ENCODE results near the gene FMO2.
"Not testable (repeated sequence)": the region's sequence is repeated elsewhere in the genome, so short reads cannot be mapped to it uniquely, and the experiment has no call there.

The FMO2 gene

DNA sequence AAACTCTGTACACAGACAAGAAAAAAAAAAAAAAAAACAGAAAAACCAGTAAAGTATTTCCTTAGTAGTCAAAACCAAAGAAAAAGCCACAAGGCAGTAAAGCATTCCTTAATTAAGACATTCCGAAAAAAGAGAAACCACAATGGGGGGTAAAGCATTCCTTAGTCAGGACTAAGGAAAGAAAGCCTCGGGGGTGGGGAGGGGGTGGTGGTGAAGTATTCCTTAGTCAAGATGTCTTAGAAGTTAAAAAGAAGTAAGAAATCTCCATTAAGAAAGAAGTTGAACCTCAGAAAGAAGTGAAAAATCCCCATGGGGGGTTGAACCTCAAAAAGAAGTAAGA, 35.0 kb downstream of the FMO2 start:
- no peak for DNase-seq

DNA sequence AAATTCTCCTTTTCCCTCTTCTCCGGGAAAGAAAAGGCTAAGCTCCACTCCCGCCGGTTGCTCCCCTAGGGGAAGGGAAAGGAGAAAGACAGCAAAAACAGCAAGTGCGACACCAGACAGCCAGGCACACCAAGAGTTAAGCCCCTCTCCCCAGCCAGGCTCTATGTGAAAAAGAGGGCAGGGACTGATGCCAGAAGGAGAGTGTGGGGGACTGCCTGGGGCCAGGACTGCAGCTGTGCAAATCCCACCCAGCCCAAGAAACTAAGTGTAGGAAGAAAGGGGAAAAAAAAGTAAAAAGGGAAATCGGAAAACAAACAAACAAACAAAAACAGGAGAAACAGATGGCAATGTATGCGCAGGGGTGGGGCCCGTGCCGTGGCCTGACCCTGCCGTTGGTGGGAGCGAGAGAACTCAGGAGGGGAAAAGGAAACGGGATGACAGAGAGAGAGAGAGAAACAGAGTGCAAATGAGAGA, 35.5 kb downstream of the FMO2 start:
- no peak for DNase-seq

DNA sequence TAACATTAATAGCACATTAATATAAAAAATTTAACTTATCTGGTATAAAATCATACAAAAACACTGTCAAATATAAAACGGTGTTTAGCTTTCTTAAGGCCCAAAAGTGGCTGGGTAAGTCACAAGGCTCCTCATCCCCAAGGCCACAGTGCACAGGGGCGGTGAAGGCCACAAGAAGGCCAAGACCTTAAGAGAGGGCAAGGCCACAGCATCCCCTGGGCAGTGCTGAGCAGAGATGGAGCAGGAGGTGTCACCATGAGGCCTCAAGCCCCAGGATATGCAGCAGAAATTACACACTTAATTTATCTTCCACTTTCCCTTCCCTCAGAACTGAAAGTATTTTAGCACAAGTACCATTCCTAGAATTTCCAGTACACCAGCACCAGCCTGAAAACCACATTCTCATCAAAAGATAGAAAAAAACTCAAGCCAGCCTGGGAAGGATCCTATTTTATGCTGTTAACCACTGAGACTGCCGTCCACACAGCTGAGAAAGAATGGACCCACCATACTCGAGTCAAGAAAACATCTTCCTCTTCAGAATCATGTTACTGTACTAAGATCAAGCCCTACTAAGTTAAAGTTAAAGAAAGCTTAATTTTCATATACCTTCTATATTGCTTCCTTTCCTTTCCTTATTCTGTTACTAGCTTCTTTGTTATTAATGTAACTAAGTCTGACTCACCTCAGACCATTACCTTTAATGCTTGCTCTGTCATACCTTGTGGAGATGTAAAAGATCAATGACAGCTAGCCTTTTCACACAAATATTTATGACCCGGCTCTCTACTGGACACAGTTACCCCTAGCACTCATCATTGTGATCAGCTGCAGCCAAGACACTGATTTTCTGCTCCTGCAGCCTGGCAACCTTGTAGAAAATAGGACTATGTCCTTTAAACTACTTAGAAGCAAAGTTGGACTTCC, 36.8 kb downstream of the FMO2 start:
- no peak for DNase-seq

DNA sequence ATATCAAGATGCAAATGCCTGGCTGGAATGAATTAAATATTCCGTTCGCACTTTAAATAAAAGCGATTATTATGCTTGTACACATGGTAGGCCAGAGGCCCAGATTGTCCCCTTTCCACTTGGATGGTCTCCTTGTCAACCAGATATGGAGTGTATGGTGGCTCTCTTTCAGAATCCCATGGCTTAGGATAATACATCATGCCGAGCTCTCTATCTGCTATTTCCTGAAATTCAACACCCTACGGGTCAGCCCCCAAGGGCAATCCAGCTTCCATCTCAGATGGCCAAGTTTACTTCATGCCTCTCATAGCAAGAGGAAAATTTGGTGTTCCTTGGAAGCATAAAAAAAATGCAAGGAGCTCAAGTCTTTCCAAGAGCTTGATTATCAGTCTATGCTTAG, 37.8 kb downstream of the FMO2 start:
- DNase-seq = no peak

DNA sequence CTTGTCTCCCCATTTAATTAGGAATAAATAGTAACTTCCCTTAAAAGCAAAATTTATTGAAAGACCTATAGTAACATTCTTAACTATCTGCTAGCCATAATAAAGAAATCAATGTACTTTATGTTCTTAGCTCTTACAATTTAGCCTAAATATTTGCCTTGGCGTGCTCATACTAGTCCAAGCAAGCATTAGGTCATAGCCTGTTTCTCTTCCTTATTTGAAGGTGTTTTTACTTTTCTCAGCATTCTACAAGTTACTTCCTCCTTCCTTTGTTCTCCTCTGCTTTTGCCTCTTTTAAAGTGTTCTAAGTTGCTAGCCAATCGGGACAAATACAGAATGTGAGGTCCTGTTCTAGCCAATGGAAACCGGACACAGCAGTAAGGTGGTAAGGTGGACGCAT, 39.2 kb downstream of the FMO2 start:
- not testable (repeated sequence) for DNase-seq

DNA sequence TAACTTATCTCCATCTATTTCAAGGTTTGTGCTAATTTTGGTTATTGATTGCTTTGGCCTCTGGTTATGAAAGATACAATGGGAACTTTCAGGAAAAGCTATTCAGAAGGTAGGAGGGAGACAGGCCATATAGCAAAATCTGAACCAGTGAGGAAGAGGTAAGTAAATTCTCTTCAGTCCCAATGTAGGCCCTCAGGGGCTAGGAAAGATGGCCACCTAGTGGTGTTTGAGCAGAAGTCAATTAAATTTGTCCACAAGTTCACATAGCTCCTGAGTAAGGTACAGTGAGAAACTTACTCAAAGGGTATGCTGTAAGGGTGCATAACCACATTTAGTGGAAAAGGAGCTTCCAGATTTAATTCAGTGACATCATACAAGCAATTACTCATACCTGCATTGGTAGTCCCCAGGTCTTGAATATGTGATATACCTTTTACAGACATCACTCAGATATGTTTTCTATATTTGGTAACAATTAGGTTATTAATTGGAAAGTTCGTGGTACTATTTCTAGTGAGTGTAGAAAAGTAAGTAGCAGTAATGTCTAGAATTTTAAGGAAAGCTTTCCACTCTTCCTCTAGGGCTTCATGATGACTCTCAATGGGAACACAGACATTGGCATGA, 41.8 kb downstream of the FMO2 start:
- no peak for DNase-seq

DNA sequence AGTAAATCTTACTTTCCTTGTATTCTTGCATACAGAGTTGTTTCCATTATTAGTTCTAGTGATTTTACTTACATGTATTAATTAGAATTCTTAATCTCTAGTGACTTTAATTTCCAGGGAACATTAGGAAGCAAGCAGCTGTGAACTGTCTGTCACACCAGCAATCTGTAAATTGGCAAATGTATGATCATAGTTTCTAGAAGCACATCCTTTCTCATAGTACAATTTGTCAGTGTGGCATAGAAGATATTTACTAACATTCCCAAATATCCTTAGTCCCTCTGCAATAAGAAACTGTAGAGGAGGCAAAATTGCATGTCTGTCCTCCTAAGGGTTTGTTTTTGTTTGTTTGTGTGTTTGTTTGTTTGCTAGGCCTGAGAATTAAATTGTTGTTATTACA, 46.2 kb downstream of the FMO2 start:
- DNase-seq = no peak

DNA sequence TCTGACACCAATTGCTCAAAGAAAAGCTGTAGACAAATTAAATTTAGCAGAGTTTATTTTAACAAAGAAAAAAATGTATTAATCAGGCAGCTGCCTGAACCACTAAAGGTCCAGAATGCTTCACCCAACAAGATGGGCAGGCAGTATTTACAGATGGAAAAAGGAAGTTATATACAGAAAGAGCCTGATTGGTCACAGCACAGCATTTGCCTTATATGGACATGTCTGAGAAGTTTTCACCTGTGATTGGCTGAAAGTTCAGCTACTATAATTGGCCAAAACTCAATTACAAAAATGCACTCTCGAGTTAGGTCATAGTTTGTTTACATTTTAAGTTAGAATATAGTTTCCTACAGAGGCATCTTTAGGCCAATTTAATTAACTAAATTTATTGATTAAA, 48.1 kb downstream of the FMO2 start:
- DNase-seq = no peak

DNA sequence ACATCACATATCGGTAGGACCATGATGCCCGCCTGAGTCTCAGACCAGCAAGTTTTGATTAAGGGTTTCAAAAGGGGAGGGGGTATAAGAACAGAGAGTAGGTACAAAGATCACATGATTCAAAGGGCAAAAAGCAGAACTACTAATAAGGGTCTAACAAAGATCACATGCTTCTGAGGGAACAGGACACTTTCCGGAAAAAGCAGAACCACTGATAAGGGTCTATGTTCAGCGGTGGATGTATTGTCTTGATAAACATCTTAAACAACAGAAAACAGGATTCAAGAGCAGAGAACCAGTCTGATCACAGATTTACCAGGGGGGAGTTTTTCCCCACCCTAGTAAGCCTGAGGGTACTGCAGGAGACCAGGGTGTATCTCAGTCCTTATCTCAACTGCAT, 51.1 kb downstream of the FMO2 start:
- DNase-seq = not testable (repeated sequence)

DNA sequence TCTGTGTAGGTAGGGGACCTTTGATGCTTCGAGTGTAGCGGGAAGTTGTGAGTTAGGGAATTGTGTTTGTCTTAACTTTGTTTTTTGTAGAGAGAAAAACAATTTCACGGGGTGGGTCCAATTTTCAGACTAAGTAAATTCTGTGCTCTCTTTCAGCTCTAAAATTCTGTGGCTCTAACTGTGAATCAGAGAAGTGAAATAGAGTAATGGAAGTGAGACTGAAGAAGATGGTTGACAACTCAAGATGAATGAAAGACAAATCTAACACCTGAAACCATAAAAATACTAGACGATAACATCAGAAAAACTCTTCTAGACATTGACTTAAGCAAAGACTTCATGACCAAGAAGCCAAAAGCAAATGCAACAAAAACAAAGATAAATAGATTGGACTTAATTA, 58.8 kb downstream of the FMO2 start:
- DNase-seq = no peak

DNA sequence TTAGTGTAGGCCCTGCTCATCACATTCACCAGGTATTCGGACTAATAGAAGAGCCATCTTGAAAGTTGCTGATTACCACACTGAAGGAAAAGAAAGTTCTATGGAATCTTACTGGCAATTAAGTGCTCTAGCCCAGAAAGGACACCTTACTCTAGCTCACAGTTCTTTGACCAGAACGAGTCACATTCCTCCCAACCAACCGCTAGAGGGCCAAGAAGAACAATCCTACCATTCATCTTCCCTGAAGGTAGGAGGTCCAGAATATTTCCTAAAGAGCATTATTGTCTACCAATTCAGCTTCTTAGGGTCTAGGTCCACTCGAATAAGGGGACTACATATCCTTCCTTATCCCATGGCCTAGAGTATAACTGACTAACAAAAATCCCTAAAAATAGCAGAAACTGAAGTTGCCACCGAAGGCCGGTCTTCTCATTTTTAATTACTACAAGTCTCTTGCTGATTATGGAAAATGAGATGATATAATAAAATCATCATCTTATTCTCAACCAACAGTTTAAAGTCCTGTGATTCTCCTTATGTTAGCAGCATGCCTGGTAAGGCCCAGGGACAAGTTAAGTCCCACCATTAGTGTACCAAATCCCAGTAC, 60.5 kb downstream of the FMO2 start:
- DNase-seq = no peak

DNA sequence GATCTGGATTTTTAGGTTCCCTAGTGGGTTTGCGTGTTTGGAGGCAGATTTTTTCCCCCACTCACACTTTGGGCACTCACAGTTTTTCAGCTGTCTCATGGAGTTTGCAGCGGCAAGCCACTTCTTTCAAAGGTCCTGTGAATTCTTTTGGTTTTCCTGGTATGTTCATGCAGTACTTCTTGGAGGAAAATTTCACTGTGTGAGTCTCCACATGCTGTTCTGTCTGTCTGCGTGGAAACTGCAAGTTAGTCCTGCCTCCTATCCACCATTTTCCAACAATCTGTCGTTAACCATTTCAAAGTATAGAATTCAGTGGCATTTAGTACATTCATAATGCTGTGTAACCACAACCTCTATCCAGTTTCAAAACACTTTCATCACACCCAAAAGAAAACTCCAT, 62.4 kb downstream of the FMO2 start:
- DNase-seq = no peak

DNA sequence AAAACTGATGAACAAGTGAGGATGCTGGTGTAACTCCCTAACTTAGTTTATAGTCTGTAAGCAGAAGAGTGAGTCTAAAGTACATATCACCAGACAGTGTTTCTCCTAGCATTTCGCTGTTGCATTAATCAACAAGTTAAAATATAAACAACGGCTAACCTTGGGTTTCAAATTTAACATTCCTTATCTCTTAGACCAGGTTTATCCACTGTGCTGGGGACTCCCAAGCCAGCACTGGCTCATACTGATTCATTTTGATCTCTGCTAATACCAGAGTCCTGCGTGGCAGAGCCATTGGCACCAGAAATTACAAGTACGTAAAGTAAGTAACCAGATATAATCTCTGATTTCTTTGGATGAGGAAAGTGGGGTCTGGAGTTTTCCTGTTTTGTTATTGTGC, 63.2 kb downstream of the FMO2 start, which contains the start of gene FMO1:
FMO1 (plus strand) TSS at position 193 of the 400 bp plus-strand sequence. CDS start 9,594 bp downstream, outside the sequence.
- no peak for DNase-seq

DNA sequence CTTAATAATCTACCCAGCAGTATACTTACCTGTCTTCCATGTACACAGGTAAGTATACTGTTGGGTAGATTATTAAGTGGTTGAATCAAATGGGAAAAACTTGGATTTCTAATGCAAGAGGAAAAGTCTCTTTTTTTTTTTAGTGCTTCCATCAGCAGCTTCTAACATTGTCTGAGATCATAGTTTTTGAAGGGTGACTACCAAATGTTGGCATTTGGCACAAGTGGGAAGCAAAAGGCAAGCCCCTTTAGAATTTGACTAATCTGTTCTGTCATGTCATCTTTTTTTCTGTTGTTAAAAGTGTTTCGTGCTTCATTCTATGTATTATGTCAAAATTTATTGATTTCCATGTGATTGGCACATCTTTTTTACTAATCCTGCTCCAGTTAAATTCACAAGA, 63.7 kb downstream of the FMO2 start:
- no peak for DNase-seq

DNA sequence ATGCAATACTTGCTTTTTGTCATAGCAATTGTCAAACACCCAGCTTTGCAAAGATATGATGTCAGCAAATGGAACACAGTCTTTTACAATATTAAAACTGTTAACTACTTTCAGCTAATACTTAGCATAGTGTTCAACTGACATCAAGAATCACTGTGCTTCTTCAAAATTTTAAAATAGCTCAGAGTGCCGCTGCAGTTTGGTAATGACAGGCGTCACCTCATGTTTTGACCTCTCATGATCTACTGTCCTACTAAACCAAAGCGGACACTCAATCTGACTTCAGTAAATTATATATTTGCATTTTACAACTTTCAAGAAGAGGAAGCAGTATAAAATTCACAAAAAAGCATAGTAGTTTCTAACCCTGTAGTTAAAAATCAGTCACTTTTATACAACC, 65.2 kb downstream of the FMO2 start:
- no peak for DNase-seq

DNA sequence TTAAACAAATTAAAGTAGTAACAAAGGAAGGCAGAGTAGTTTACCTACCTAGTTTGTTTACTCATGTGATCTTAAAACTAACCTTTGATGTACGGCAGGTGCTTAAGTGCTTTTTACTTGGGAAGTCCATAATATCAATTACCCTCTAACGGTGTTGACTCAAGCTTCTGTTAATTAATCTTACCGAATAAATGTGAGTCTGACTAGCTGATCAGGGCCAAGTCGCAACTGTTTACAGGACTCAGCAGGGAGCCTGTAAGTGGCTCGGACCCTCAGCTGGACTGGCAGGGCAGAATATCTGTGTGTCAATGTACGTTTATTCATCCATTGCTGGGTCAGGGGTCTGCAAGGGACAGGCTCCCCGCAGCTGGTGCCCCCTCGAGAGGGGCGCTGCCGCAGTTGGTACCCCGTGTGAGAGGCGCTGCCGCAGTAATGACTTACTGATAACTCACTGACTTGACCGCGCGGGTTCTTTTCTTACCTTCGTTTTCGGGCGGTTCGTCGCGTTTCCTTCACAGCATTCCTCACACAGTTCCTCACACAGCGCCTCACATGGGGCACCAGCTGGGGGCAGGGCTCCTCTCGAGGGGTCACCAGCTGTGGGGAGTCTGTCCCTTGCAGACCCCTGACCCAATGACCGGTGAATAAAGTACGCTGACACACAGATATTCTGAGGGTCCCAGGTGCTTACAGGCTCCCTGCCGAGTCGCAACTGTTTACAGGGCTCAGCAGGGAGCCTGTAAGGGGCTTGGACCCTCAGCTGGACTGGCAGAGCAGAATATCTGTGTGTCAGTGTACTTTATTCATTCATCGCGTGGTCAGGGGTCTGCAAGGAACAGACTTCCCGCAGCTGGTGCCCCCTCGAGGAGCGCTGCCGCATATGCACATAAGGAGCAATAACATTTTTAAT, 66.2 kb downstream of the FMO2 start:
- peak; percentile 63 for DNase-seq

DNA sequence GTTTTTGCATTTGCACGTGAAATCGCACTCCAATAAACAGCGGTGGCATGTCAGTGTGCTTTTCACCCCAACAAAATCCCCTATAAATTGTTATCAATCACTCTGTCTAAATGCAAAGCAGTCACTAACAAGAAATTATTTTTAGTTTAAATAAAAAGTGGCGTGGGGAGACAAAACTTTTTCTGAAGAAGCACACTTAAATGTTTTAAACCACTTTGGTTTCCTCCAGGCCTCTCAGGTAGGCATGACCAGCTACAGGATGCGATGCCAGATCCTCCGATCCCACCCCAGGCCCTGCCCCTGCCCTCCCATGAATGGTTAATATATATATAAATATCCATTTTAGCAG, 66.8 kb downstream of the FMO2 start:
- DNase-seq = no peak

DNA sequence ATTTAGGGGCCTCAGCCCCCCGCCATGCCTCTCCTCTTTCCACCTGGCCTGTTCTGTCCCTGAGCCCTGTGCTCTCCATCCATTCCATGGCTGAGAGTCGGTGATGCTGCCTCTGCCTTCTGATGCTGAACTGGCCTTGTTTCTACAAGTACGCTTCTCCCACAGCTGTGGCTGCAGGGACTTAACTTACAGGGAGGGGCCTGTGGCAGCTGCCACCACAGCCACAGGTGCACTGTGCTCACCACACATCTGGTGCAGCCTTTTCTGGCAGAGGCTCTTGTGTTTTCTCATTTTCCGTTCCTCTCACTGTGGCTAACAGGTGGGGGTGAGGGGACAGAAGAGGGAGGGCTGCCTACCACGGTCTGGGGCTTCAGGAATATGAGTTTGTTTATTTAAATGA, 67.4 kb downstream of the FMO2 start:
- no peak for DNase-seq

DNA sequence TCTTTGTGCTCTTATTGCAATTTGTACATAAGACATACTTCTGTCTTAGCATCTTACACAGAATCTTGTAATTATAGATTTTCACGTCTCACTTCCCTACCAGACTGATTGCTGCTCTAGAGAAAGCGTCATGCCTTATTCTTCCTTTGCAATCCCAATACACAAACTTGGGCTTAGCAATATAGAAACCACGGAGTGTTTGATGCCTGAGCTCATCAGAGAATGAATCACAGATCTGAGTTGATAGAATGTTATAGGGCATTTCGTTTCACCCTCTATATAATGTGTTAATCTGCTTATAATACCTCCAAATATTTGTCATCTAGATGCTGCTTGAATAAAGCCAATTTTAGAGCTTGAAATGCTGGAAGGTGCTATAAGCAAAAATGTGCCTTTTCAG, 69.8 kb downstream of the FMO2 start:
- DNase-seq = no peak

DNA sequence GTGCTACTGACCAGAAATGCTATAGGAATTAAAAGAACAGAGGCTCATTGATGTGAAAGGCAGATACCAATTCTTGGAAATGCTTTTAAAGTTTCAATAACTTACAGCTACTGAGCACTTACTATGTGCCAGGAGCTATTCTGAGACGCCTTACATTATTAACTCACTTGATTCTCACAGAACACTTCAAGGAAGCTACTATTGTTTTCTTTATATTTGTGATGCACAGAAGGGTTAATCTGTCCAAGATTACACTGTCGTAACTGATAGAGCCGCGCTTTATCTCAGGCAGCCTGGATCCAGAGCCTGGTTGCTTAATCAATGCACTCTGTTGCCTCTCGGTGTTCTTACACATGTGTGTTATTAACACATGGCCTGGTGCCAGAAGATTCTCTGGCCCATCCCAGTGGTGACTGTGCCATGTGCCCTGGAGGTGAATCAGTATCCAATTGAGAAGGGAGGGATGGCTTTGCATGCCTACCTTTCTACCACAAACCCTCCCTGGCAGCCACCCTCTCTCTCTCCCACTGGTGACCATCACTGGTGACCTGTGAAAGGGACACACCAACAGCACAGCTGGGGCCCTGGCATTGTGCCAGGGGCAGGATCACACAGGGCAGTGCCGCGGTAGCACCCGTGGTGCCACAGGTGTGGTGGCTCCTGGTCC, 72.0 kb downstream of the FMO2 start:
- DNase-seq = no peak

DNA sequence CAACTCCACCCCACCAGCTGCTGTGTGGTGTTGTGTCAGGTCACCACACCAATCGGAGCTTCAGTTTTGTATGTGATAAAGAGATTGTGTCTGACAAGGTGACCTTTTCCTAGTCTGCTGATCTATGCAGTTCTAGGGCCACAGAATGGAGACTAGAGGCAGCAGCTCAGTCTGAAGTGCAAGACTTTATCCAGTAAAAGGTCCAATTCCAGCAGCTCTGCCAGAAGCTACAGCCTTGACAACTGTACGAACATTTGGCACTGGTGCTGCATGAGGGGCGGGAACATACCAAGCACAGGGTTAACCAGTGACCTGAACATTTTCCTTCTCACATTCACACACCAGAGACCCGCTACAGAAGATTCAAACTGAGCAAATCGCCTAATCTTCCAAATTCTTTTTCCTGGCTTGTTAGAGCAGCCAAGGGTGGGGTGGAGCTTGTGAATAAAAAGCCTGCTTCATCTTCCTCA, 72.5 kb downstream of the FMO2 start:
- no peak for DNase-seq

DNA sequence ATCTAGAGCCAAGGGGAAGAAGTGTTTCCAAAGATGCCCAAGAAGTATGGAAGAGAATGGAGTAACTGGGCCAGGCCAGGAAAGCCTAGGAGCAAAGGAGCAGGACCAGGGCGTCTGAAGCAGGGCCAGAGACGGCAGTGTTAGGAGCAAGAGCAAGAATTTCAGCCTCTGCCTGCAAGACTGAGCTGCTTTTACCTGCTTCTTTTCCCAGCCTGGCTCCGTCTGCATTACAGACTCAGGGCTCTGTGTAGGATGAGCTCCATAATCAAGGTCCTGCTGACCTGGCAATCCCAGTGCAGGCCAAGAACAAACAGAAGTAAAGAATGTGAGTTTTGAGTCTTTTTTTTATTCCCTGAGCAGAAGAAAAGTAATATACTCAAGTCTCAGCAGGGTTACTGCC, 73.3 kb downstream of the FMO2 start:
- DNase-seq = no peak

All from activated CD8-positive, alpha-beta memory T cell treated with anti-CD3 and anti-CD28 coated beads, Interleukin-2, amount 50 U/mL, for 48 hours (primary cell).